GM19328 (cell line): ENCODE data around the gene FUBP3.
A peak's percentile ranks its signal among the peaks of the same experiment; 100 is the strongest.

Experiments
- ATAC-seq: cut with Tn5 transposase; IDR thresholded peaks from one replicate; pipeline ENCODE4 v1.9.1; 2021; ENCODE audit warnings: mild to moderate bottlenecking, moderate library complexity; ENCODE audit not compliant: unreplicated experiment

The FUBP3 gene, protein sequence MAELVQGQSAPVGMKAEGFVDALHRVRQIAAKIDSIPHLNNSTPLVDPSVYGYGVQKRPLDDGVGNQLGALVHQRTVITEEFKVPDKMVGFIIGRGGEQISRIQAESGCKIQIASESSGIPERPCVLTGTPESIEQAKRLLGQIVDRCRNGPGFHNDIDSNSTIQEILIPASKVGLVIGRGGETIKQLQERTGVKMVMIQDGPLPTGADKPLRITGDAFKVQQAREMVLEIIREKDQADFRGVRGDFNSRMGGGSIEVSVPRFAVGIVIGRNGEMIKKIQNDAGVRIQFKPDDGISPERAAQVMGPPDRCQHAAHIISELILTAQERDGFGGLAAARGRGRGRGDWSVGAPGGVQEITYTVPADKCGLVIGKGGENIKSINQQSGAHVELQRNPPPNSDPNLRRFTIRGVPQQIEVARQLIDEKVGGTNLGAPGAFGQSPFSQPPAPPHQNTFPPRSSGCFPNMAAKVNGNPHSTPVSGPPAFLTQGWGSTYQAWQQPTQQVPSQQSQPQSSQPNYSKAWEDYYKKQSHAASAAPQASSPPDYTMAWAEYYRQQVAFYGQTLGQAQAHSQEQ

DNA sequence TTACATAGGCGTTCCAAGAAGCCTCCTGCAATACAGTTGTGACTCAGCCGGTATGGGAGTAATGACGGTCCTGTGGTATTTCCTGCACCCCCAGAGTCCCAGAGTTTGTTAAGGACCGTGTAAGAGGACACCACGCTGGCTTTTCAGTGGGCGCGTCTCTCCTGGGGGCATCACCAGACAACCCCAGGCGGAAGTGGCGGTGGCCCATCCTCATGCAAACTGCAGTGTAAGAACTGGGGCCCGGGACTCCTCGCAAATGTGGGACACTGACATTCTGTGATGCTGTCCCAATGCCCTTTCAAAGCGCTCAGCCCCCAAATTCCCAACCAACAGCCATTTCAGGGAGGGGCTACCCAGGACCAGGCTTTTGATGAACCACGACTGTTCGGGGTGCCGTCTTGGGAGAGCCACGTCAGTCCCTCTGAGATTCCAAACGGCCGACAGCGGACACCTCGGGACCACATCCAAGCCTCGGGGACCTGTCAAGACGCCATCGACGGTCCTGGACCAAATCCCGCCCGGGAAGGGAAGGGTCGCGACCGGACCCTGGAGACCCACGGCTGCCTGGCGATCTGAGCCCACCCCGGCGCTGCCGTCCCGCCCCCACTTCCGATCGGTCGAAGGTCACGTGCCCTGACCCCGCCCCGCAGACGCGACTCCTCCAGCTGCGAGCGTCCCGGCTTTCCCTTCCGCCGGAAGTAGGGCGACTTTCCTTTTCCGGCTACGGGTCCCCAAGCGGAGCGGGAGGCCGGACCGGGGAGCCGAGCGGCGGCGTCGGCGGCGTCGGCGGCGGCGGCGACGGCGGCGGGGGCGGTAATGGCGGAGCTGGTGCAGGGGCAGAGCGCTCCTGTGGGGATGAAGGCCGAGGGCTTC, at the start of gene FUBP3:
FUBP3 (plus strand) TSS at position 713 of the 873 bp plus-strand sequence; CDS start at position 817, 104 bp downstream.
- peak; percentile 84 for ATAC-seq

DNA sequence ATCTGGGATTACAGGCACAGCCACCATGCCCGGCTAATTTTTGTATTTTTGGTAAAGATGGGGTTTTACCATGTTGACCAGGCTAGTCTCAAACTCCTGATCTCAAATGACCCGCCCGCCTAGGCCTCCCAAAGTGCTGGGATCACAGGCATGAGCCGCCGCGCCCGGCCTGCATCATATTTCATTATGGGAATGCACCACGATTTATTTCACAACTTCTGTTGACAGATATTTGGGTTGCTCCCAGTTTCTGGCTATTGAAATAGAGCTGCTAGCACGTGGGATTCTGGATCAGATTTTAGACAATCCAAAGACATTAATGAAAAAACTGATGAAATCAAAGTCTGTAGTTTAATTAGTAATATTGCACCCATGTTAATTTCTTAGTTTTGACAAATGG, 48.4 kb upstream of the FUBP3 start:
- ATAC-seq = no peak

DNA sequence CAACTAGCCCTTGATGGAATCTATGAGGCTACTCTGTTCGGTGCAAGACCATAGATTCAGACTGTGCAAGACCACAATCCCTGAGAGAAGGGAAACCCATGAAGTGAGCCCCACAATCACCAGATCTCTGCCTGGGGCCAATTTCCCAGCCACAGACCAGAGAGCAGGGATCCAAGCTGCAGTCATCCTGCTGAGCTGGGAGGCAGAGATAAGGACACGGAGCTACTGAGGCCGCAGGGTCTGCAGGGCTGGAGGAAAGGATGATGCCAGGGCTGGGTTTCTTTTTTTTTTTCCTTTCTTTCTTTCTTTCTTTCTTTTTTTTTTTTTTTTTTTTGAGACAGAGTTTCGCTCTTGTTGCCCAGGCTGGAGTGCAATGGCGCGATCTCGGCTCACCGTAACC, 47.7 kb upstream of the FUBP3 start:
- ATAC-seq = no peak

DNA sequence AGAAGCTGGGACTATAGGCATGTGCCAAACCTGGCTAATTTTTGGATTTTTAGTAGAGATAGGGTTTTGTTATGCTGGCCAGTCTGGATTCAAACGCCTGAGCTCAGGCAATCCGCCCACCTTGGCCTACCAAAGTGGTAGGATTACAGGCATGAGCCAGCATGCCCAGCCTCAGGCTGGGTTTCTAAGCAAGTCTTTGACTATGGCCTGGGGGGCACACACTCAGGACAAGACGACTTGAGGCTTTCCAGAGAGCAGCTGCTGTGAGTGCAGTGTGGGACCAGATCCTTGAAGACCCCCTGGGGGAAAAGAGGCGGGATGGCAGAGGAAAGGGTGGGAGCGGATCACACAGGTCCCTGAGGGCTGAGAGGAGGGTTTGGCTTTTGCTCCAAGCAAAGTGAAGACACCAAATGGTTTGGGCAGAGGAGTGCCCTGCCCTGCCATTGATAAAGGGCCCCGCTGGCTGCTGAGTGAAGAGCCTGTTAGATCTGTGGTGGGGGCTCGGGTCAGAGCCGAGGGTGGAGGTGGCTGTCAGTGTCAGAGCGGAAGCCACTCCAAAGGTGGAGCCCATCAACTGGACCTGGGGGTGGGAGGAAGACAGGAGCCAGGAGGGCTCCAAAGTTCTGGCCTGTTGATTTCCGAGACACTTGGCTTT, 46.8 kb upstream of the FUBP3 start:
- no peak for ATAC-seq

DNA sequence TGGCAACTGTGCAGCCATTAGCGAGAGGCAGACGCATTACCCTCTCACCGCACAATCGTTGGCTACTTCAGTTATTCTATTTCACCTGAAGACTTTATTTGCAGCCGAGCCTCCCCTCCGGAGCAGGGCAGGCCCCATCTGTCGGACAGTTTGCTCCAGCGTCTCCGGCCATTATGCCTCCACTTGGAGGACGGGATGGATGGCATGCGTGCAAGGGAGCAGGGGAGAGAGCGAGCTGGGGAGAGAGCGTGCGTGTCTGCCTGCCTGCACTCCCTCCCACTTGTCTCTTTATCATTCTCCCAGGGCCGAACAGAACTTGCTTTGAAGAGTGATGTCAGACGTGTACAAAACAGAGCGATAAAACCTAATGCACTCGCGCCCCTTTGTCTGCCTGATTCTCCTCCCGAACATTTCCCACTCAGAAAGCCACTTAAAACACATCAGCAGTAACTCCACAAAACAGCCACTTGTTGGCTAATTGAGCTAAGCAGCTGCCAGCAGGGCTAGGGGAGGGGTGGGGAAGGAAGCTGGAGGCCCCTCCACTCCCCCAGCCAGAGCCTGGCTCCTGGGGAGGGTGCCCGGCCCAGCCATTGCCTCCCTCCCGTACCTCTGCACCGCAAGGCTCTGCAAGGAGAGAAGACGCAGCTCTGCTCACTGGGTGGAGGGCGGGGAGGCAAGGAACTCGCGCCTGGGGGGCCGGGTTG, 43.4 kb upstream of the FUBP3 start:
- ATAC-seq = no peak

DNA sequence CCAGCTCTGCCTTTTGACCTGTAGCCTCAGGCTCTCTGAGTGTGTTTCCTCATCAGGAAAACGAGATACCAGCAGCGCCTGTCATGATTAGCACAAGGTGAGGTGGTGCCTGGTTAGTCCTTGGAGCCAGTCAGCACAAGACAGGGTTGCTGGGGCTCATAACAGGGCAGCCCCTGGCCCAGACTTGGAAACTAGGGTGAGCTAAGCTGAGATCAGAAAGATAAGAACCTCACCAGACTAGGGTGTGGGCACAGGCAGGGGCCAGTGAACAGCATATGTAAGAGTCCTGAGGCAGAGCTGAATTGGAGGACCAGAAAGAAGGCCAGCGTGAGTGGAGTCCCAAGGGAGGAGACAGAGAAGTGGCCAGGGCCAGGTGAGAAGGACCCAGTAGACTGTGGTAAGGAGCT, 42.7 kb upstream of the FUBP3 start:
- ATAC-seq = no peak

DNA sequence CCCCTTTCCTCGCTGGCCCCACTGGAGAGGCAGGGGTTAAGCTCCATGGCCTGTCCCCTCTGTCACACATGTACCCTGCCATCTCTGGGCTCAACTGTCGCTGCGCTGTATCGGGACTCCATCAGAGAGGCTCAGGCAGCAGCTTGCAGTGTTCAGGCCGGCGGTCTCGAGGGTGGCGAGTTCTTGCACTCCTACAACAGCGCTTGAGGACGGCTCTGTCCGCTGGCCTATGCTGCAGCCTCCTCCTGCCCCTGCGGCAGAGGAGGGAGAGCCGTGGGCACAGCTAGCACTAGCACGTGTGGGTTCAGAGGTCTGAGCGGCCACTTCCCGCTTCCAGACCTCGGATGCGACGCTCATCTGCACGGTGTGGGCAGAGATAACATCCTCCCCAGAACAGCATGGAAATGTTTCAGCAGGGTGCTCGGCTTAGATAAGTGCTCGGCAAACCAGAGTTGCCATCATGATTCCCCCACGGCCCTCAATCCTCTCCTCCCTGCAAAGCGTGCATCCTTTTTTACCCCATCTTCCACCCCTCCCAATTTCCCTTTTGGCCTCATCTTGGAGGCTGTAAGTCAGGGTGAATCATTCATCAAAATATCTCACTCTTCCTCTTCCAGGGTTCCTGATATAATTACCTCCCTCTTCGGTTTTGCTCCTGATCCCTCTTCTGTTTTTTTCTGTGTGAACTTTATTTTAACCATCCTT, 41.9 kb upstream of the FUBP3 start:
- no peak for ATAC-seq

DNA sequence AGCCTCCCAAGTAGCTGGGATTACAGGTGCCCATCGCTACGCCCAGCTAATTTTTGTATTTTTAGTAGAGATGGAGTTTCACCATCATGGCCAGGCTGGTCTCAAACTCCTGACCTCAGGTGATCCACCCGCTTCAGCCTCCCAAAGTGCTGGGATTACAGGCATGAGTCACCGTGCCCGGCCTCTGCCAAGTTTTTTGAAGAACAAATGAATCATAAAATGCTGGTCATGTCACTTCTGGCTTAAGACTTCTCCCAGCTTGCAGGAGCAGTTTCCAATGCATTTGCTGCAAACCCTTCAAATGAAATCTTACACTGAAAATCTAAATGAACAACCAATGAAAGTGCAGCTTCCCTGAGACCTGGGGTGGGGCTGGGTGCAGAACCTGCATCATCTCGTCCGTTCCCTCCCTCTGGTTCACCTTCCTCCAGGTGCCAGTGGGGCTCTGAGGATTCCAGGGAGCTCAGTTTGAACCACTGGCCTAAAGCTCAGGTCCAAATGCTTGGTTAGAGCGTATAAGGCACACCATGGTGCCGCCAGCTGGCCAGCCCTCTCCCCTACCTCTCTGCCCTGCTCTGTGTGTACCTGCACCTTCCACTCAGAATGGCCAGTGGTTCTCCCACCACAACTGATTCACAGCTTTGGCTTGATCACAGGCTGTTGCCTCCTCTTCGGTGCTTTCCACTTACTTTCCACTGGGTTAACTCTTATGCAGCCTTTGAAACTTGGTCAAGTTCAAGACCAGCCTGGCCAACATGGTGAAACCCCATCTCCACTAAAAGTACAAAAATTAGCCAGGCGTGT, 39.8 kb upstream of the FUBP3 start:
- no peak for ATAC-seq

DNA sequence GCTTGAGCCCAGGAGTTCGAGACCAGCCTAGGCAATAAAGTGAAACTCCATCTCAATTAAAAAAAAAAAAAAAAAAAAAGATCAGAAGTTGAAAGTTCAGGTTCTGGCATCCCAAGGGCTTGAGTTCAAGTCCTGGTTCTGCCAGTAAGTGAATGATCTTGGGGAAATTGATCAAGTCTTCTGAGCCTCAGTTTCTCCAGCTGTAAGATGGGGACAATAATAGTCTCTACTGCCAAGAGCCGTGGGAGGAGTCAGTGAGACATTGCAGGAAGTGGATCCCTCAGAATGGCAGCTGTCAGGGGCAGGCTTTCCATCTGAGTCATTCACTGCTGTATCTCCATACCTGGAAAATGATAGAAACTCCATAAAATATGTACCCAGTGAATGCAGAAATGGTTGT, 37.8 kb upstream of the FUBP3 start:
- no peak for ATAC-seq

DNA sequence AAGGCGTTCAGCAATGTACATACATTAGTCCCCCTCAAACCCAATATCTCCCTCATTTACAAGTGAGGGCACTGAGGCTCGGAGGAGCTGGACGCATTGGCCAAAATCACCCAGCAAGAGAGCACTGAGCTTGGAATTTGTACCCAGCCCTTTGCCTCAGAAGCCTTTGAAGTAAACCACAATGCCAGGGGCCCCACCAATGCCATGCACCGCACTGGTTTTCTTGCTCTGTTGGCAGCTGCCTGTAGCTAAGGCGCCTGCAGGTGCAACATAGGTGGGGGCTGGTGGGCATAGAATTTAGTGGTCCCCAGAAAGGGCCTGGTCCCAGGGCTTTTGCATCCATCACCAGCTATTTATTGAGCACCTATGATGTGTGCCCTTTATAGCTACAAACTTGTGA, 37.3 kb upstream of the FUBP3 start:
- no peak for ATAC-seq

DNA sequence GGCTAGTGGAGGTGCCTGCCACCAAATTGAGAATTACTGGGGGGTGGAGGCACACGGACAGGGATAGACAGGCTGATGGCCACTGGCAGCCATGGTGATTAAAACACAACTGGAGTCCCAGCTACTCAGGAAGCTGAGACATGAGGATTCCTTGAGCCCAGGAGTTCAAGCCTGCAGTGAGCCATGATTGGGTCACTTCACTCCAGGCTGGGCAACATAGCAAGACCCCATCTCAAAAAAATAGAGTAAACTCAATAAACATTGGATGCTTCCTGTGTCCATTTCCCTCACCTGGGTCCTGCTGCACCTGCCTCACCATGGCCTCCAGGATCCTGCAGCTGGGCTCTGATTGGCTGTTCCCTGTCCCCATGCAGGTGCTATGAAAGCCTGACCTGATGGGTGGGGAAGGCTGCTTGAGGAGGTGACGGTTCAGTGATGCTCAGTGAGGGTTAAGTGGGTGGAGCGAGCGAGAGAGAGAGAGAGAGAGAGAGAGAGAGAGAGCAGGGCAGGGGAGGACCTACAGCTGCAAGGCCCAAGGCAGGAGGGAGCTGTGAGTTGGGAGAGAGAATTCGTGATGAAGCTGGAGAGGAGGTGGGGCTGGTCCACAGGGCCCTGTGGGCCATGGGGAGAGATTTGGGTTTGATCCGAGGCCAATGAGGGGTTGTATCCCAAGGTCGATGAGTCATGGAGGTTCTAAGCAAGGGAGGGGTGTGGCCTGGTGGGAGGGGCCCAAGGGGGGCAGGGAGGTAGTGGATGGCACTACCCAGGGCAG, 36.7 kb upstream of the FUBP3 start:
- ATAC-seq = no peak

DNA sequence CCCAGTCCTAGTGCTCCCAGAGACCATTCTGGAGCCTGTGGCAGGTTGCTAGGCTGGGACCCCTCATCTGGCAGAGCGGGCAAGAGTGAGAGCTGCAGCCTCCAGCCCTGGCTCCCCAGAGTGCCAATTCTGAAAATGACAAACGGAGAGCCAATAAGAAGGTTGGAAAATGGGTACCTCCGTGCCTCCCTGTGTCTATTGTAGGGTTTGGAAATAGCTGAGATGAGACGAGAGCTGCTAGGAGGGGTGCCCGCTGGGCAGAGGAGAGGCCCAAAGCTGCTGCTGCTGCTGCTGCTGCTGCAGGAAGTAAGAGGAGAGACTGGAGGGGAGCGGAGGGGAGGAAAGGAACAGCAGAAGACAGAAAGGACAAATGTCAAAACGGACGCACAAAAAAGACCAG, 36.0 kb upstream of the FUBP3 start:
- ATAC-seq = no peak

DNA sequence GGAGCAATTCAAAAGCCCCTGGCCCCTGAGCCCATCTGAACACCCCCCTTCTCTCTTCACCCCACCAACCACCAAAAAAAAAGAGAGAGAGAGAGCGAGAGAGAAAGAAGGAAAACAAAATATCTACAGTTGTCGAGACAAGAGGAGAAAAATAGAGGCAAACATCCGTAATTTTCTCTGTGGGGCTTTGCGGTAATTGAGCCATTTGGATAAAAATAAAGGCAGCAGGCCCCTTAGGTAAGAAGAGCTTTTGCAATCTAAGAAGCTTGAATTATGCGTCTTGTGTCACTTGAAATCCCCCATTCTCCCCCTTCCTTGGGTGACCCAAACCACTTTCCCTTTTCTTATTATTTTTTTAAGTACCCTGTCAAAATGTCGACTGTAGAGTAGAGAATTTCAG, 35.5 kb upstream of the FUBP3 start:
- ATAC-seq = no peak

DNA sequence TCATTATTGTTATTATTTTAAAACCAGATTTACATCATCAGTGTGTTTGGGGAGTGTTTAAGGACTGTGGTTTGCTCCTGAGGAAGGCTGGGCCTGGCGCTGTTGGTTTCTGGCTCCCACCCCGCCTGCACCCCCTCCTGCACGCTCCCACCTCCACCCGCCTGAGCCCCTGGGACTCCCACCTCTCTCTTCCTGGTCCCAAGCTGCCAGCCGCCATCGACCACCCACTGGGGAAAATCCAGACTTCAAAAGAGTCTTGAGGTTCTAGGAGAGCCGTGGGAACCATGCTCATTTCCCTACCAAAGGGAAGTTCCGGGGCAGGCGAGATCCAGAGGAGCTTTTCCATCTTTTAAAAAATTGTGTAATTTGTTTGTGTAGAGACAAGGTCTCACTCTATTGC, 35.0 kb upstream of the FUBP3 start:
- ATAC-seq = no peak

DNA sequence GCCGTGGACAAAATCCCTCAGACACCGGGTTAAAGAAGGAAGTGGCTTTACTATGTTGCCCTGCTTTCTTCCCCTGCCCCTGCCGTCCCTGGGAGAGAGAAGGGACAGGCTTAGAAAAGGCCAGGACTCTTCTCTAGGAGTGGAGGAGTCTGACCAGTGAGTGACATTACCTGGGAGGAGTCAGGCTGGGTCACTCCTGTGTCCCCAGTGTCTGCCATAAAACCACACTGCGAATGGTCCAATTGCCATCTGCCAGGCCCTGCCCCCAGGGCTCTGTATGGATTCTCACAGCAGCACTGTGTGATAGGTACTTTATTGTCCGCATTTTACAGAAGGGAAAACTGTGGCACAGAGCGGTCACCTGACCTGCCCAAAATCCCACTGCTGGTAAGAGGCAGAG, 31.3 kb upstream of the FUBP3 start:
- ATAC-seq = no peak

DNA sequence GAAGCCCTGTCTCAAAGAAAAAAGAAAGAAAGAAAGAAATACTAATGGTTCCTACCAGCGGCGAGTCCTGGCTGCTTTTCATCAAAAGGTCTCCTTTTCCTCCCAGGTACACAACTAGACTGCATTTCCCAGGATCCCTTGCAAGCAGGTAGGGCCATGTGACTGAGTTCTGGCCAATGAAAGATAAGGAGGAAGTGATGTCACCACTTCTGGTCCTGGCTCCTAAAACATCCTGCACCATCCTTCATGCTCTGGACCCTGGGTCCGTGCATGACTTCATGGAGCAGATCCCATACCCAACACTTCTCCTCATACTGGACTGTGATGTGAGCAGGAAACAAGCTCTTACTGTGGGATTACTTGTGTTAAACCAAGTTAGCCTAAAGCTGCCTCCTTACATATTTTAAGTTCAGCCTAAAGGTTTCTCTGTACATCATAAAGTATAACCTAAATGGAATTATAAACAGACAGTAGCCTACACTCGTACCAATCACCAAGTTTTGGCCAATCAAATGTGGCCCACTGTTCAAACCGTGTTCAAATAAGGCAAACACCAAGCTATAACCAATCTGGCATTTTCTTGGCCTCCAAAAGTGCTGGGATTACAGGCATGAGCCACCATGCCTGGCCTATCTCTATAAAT, 30.2 kb upstream of the FUBP3 start:
- ATAC-seq = no peak

DNA sequence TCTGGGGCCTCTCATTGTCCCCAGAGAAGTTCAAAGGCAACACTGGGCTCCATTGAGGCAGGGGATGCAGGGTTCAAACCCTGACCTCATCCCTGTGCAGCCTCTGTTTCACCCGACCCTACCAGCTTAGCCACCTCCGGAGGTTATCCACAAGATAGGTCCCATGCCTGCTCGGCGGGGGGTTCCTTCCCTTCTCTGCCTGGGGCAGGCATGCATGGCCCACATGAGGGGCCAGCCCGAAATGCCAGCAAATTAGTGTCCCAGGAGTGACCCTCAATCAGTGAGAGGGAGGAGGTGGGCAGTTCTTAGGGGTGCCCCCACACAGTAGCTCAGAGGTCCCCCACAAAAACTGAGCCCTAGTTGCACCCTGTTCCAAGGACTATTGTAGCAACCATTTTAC, 24.8 kb upstream of the FUBP3 start:
- ATAC-seq = no peak

DNA sequence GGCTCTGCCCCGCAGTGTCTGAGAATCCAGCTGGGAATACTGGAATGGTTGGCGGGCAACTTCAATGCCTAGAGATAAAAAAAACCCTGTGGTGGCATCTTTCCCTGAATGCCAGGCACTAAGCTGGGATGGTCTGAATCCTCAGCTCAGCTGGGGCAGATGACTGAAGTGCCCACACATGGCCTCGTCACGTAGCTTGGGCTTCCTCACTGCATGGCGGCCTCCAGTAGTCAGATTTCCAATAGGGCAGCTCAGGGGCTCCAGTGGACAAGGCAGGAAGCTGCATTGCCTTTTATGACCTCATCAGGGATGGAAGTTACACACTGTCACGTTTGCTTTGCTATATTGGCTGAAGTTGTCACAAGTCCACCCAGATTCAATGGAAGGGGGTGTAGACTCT, 24.3 kb upstream of the FUBP3 start:
- ATAC-seq = no peak
